ENCODE results near the gene NDUFS2.

GRCh38 chr1:161200992-161201835 is 953 bp upstream of the NDUFS2 start:
- TF ChIP-seq RB1 (IDR thresholded peaks at IDR 0.05; ENCODE audit: borderline replicate concordance) (no peak), USF2 (IDR thresholded peaks at IDR 0.05; ENCODE audit: borderline replicate concordance, low read depth, low read length) (no peak), MEF2B (IDR thresholded peaks at IDR 0.05; ENCODE audit: partially characterized antibody, poor library complexity, severe bottlenecking) (no peak), ZNF24 (IDR thresholded peaks at IDR 0.05) (no peak), NBN (IDR thresholded peaks at IDR 0.05) (no peak), POLR2AphosphoS5 (IDR thresholded peaks at IDR 0.05; ENCODE audit: low read length) (no peak), CHD2 (IDR thresholded peaks at IDR 0.05; ENCODE audit: borderline replicate concordance, low read depth, low read length) (no peak), RAD21 (IDR thresholded peaks at IDR 0.05; ENCODE audit: insufficient read depth, low read depth, low read length) (no peak), PBX3 (IDR thresholded peaks at IDR 0.05; ENCODE audit: insufficient replicate concordance, low read depth, low read length) (no peak), HDAC2 (IDR thresholded peaks at IDR 0.05) (no peak), RFX5 (IDR thresholded peaks at IDR 0.05; ENCODE audit: low read depth, low read length) (no peak), ZBED1 (IDR thresholded peaks at IDR 0.05; ENCODE audit: borderline replicate concordance) (no peak), EGR1 (IDR thresholded peaks at IDR 0.05; ENCODE audit: borderline replicate concordance in 1 of 2, low read depth in 2 of 2, low read length in 2 of 2) (no peak)
- TF ChIP-seq, protein P1, sequence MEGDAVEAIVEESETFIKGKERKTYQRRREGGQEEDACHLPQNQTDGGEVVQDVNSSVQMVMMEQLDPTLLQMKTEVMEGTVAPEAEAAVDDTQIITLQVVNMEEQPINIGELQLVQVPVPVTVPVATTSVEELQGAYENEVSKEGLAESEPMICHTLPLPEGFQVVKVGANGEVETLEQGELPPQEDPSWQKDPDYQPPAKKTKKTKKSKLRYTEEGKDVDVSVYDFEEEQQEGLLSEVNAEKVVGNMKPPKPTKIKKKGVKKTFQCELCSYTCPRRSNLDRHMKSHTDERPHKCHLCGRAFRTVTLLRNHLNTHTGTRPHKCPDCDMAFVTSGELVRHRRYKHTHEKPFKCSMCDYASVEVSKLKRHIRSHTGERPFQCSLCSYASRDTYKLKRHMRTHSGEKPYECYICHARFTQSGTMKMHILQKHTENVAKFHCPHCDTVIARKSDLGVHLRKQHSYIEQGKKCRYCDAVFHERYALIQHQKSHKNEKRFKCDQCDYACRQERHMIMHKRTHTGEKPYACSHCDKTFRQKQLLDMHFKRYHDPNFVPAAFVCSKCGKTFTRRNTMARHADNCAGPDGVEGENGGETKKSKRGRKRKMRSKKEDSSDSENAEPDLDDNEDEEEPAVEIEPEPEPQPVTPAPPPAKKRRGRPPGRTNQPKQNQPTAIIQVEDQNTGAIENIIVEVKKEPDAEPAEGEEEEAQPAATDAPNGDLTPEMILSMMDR (IDR thresholded peaks at IDR 0.05 in 2 of 3, conservative IDR thresholded peaks at IDR 0.05 in 1 of 3; ENCODE audit: control insufficient read depth in 2 of 3, extremely low read depth in 1 of 3, insufficient read depth in 1 of 3, low read depth in 3 of 3, low read length in 3 of 3), result no peak
